Upper lobe of left lung (tissue), 6 donors: Measurements from ENCODE around the gene OLFM3. TPM values are rescaled to one million over a fixed set of nuclear protein-coding genes. Genes with fewer than 3 reads are reported as not detected.

Experiments used
- ATAC-seq, 2 donors: fragments of 200-7000 bp; cut with Tn5 transposase; one replicate each; pipeline ENCODE4 v1.9.1; 2022; ENCODE audit warnings: mild to moderate bottlenecking in 2 of 2, moderate library complexity in 2 of 2; ENCODE audit not compliant: low FRiP score in 2 of 2
- DNase-seq, 2 donors: peaks; one replicate each; pipeline ENCODE4 v3.0.0-alpha.2; 2019 to 2020
- H3K27ac ChIP-seq, 4 donors: fragments of 200-600 bp; sonication (generic); one replicate each; pipeline ENCODE4 v1.5.1; 2016 to 2019
- H3K27me3 ChIP-seq, 4 donors: fragments of 200-600 bp; sonication (generic); one replicate each; pipeline ENCODE4 v1.5.1; 2017 to 2019
- H3K36me3 ChIP-seq, 4 donors: fragments of 200-600 bp; sonication (generic); one replicate each; pipeline ENCODE4 v1.5.1; 2016 to 2019
- H3K4me1 ChIP-seq, 4 donors: fragments of 200-600 bp; sonication (generic); one replicate each; pipeline ENCODE4 v1.5.1; 2018 to 2019
- H3K4me3 ChIP-seq, 4 donors: fragments of 200-600 bp; sonication (generic); one replicate each; pipeline ENCODE4 v1.5.1; 2017 to 2019; ENCODE audit warnings: mild to moderate bottlenecking in 2 of 4, moderate library complexity in 1 of 4
- H3K9me3 ChIP-seq, 4 donors: fragments of 200-600 bp; sonication (generic); one replicate each; pipeline ENCODE4 v1.5.1; 2018 to 2019
- CTCF ChIP-seq, 6 experiments: fragments of 450-650 bp in 4 of 6; fragments of 200-600 bp in 2 of 6; sonication (generic) in 2 of 6; IDR thresholded peaks; one replicate each; pipeline ENCODE4 v1.5.1; 2016 to 2019; ENCODE audit warnings: antibody characterized with exemption in 6 of 6
- EP300 ChIP-seq, 4 donors: sonication (generic); formaldehyde crosslinking; IDR thresholded peaks; one replicate each; pipeline ENCODE4 v1.5.1; 2017; ENCODE audit warnings: antibody characterized with exemption in 4 of 4, control low read depth in 2 of 4
- POLR2A ChIP-seq, 4 donors: fragments of 450-650 bp; IDR thresholded peaks; one replicate each; pipeline ENCODE4 v1.5.1; 2016 to 2017; ENCODE audit warnings: antibody characterized with exemption in 4 of 4, mild to moderate bottlenecking in 2 of 4
- POLR2AphosphoS5 ChIP-seq, 2 donors: sonication (generic); formaldehyde crosslinking; IDR thresholded peaks; one replicate each; pipeline ENCODE4 v1.5.1; 2017; ENCODE audit warnings: antibody characterized with exemption in 2 of 2
- WGBS, 2 donors: methylation state at CpG; one replicate each; pipeline ENCODE4 v1.1.5; 2017 to 2018; 5-methylcytosine and 5-hydroxymethylcytosine counted together
- total RNA-seq, 6 donors: library from RNA; depleted of rRNA in 4 of 6; stranded (reverse); fragments of >200 nt in 4 of 6; gene quantifications; one replicate each; pipeline versions ENCODE4 v1.1.0 to v1.2.1, GENCODE V29; 2016 to 2021
- donor health status: DM: no; HTN: no; CAD: no; lungs with moderate emphysema.
- donor health status: DM: no; HTN: yes; CAD: no; lungs with severe emphysema.

Gene OLFM3
- total RNA-seq, 6 donors from 2014 or later: not detected

GRCh38 chr1:102002057-102002456, 5.3 kb upstream of the OLFM3 start:
- Histone ChIP-seq H3K4me1 (no peaks in the 10 kb centered on the region), H3K27ac (no peak overlapping the region), H3K4me3 (no peak overlapping the region), H3K27me3 (no peaks in the 10 kb centered on the region), H3K9me3 (no peaks in the 10 kb centered on the region), H3K36me3 (no peaks in the 10 kb centered on the region)
- no peak for ATAC-seq
- 49 to 51% methylated on average over 2 of the region's 2 CpGs for WGBS, 2 donors
- DNase-seq: no peak
- TF ChIP-seq CTCF (IDR thresholded peaks at IDR 0.05): no peak
- TF ChIP-seq POLR2AphosphoS5 (IDR thresholded peaks at IDR 0.05): no peak
- TF ChIP-seq EP300 (IDR thresholded peaks at IDR 0.05): no peak
- no peak for TF ChIP-seq POLR2A (IDR thresholded peaks at IDR 0.05)

- no peak for TF ChIP-seq CTCF (IDR thresholded peaks at IDR 0.05)
- no peak for TF ChIP-seq EP300 (IDR thresholded peaks at IDR 0.05)
- no peak for TF ChIP-seq POLR2AphosphoS5 (IDR thresholded peaks at IDR 0.05)
- no peak for TF ChIP-seq POLR2A (IDR thresholded peaks at IDR 0.05)
- Histone ChIP-seq H3K4me3 (no peak overlapping the region), H3K9me3 (no peaks in the 10 kb centered on the region), H3K36me3 (no peaks in the 10 kb centered on the region), H3K27me3 (no peaks in the 10 kb centered on the region), H3K27ac (no peak overlapping the region), H3K4me1 (peaks cover 0 to 6% (median 0%) of the 10 kb centered on the region in 4 donors)
- ATAC-seq (no peak), DNase-seq (no peak)
- WGBS, 2 donors: 9% methylated on average over 20 of the region's 20 CpGs
These were observed 561 bp downstream of the OLFM3 start for GRCh38 chr1:101995984-101996745.

- no peak for TF ChIP-seq POLR2A (IDR thresholded peaks at IDR 0.05)
- H3K27ac ChIP-seq: no peak overlapping the region
- no peaks in the 10 kb centered on the region for H3K27me3 ChIP-seq
- no peak for DNase-seq
- H3K4me1 ChIP-seq: peaks cover 0 to 6% (median 0%) of the 10 kb centered on the region in 4 donors
- no peaks in the 10 kb centered on the region for H3K36me3 ChIP-seq
- H3K4me3 ChIP-seq: no peak overlapping the region
- WGBS, 2 donors: 52 to 54% methylated on average over 3 of the region's 3 CpGs
- no peak for ATAC-seq
- no peaks in the 10 kb centered on the region for H3K9me3 ChIP-seq
These were observed 3.0 kb downstream of the OLFM3 start for GRCh38 chr1:101993710-101994109.

- Histone ChIP-seq H3K4me3 (no peak overlapping the region), H3K9me3 (no peaks in the 10 kb centered on the region), H3K27me3 (no peaks in the 10 kb centered on the region), H3K27ac (no peak overlapping the region), H3K36me3 (no peaks in the 10 kb centered on the region), H3K4me1 (peaks cover 0 to 6% (median 0%) of the 10 kb centered on the region in 4 donors)
- DNase-seq (no peak), ATAC-seq (no peak)
- TF ChIP-seq POLR2AphosphoS5 (IDR thresholded peaks at IDR 0.05): no peak
- WGBS, 2 donors: 61 to 69% methylated on average over 5 of the region's 5 CpGs
These were observed 3.7 kb downstream of the OLFM3 start for GRCh38 chr1:101992821-101993575.

GRCh38 chr1:101980974-101981373, 15.8 kb downstream of the OLFM3 start:
- DNase-seq (no peak), ATAC-seq (no peak)
- Histone ChIP-seq H3K36me3 (no peaks in the 10 kb centered on the region), H3K4me1 (no peaks in the 10 kb centered on the region), H3K9me3 (no peaks in the 10 kb centered on the region), H3K27ac (no peak overlapping the region), H3K4me3 (no peak overlapping the region), H3K27me3 (no peaks in the 10 kb centered on the region)
- TF ChIP-seq POLR2A (IDR thresholded peaks at IDR 0.05) (no peak), CTCF (IDR thresholded peaks at IDR 0.05) (no peak), EP300 (IDR thresholded peaks at IDR 0.05) (no peak), POLR2AphosphoS5 (IDR thresholded peaks at IDR 0.05) (no peak)
- WGBS, 2 donors: 12 to 16% methylated on average over 2 of the region's 2 CpGs
